Measurements from ENCODE around the gene MYO10.

Gene MYO10

DNA sequence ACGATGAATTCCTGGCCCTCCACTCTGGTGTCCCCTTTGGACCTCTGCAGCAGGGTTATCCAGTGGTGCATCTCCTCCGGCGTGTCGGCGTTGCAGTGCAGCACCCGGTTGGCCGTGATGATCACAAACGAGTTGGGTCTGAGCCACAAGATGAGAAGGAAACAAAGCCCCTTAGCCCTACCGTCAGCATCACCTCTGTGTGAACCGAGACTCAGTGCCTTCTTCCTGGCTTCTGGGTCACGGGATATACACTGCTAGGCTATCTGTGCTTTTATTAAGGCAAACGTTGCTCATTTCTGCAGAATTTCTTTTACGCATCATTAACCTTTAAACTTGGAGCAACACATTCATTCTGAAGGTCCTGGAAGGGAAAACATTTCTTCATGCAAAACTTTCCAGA, 254.2 kb downstream of the MYO10 start:
- DNase-seq (ENCODE audit: insufficient read length, low spot score) (no peak), FAIRE-seq (no peak)
- TF ChIP-seq, protein P1, sequence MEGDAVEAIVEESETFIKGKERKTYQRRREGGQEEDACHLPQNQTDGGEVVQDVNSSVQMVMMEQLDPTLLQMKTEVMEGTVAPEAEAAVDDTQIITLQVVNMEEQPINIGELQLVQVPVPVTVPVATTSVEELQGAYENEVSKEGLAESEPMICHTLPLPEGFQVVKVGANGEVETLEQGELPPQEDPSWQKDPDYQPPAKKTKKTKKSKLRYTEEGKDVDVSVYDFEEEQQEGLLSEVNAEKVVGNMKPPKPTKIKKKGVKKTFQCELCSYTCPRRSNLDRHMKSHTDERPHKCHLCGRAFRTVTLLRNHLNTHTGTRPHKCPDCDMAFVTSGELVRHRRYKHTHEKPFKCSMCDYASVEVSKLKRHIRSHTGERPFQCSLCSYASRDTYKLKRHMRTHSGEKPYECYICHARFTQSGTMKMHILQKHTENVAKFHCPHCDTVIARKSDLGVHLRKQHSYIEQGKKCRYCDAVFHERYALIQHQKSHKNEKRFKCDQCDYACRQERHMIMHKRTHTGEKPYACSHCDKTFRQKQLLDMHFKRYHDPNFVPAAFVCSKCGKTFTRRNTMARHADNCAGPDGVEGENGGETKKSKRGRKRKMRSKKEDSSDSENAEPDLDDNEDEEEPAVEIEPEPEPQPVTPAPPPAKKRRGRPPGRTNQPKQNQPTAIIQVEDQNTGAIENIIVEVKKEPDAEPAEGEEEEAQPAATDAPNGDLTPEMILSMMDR (IDR thresholded peaks at IDR 0.05; ENCODE audit: insufficient read depth, missing control alignments), result no peak

DNA sequence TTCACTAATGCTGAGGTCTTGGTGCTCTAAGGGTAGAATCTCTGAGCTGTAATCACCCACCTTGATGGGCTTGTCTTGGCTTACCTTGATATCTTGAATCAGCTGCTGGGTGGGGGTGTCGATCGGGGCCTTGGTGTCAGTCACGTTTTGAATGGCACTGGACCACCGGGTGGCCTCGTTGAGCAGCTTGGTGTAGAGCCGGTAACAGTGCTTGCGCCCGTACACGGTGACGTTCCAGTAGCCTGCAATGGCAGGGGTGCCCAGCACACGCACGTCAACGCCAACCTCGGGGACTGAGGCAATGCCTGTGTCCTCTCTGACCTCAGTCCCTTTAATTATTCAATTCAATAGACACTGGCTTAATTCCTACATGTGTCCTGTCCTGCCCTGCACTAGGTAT, 256.2 kb downstream of the MYO10 start:
- TF ChIP-seq, protein P1 (IDR thresholded peaks at IDR 0.05; ENCODE audit: insufficient read depth, missing control alignments), result no peak
- no peak for FAIRE-seq
- DNase-seq (ENCODE audit: insufficient read length, low spot score), result peak; percentile 25

DNA sequence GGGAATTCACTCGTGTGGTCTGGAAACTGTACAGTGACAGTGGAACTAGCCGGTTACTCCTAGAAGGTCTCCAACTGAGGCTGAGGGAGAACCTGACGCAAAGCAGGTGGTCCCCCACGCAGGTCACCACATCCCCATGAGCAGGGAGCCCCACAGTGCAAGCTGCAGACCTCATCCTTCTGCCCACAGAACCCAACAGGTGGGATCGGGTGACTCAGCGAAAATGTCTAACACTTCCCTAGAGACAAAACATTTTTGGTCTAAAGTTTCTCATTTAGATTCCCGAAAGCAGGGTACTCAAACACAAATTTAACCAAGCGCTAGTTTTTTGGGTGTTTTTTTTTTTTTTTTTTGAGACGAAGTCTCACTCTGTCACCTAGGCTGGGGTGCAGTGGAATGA, 256.9 kb downstream of the MYO10 start:
- no peak for FAIRE-seq
- no peak for DNase-seq (ENCODE audit: insufficient read length, low spot score)
- TF ChIP-seq, protein P1 (IDR thresholded peaks at IDR 0.05; ENCODE audit: insufficient read depth, missing control alignments), result no peak

DNA sequence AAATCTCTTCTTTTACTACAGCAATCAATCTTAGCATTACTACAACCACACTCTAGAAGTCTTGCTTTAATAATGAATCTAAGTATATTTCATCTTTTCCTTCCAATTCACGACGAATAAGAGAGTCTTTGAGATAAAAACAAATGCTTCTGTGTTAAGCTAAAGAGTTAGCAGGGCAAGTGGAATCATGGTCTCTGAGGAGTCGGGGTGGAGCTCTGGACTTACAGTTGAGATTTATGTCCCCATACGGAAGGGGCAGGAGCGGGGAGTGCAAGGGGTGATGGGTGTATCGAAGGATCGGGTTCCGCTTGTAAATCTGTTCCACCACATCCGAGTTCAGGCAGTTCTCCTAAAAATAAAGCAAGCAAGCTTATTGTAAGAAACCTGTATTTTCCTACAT, 260.3 kb downstream of the MYO10 start:
- FAIRE-seq (no peak), DNase-seq (ENCODE audit: insufficient read length, low spot score) (no peak)
- TF ChIP-seq, protein P1 (IDR thresholded peaks at IDR 0.05; ENCODE audit: insufficient read depth, missing control alignments), result no peak

DNA sequence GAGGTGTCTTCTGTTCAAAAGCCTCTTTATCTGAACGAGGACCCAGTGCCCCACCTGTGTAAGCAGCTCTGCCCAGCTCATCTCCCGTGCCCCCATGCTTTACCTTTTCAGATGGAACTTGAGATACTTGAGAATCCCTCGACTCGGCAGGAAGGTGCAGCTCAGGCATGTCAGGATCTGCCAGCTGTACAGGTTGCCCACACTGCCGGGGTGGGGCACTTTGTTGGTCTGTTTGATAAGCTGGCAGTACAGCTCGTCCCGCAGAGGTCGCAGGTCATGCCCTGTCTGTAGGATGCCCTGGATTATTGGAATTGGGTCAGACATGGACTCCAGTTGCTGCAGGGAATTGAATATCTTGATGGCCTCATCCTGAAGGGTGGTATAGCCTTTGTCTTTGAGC, 261.3 kb downstream of the MYO10 start:
- DNase-seq (ENCODE audit: insufficient read length, low spot score) (no peak), FAIRE-seq (no peak)

DNA sequence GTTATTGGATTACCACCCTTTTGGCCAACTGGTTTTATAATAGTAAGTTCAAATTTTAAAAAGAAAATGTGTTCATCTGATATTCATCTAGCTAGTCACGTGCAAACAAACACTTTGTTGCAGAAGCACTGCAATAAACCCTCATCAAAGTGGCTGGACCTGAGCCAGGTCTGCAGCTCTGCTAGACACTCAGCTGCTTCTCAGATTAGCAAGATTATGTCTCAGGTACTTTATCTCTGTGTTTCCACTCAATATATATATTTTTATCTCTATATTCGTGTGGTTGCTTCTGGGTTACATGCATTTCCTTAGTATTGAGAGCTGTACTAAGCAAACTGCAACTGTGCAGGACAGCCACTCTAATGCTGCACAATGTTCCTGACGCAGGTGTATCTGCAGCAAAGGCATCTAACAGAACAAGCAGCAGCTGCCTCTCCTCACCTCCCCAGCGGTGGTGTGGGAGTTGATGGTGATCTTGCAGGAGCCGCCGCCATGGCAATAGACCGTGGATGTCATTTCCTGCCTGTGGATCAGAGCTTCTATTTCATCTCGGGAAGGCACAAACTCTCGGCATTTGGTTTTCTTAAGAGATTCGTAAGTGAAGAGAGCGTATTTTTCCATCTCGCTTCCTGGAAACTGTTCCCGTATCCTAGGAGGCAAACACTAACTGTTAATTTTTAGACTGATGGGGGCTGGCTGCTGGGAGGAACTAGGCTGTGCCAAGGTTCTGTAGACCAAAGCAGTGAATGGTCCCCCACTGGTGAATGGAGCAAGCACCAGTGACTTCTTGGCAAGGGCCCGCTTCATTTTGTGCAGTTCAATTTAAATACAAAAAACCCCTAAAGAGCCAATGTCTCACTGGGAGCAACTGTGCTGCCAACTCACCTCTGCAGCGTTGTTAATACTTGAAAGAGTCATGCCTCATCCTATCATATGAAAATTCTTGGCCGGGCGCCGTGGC, 262.6 kb downstream of the MYO10 start:
- TF ChIP-seq, protein P1 (IDR thresholded peaks at IDR 0.05; ENCODE audit: insufficient read depth, missing control alignments), result no peak
- DNase-seq (ENCODE audit: insufficient read length, low spot score), result no peak
- FAIRE-seq, result no peak

More for the DNA sequence above, 261.3 kb downstream of the MYO10 start:
- TF ChIP-seq, protein P1 (IDR thresholded peaks at IDR 0.05; ENCODE audit: insufficient read depth, missing control alignments), result no peak

DNA sequence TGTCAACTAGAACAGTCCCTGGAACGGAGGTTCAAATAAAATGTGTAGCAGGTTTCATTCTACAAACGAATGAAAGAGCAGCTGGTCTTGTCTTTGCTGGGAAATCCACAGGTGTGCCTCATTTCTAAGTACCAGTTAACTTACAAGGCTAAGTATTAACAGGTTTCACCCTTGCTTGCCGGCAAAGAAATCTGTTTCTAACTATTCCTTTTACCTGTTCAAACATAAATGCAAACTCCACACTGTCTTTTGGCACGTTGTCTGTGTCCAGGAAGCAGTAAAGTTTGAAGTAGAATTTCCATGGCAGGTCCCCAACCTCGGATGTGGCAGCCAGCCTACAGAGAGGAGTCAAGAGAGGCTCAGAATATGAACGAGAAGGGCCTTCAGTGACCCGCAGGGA, 264.9 kb downstream of the MYO10 start:
- DNase-seq (ENCODE audit: insufficient read length, low spot score), result no peak
- FAIRE-seq, result no peak
- TF ChIP-seq, protein P1 (IDR thresholded peaks at IDR 0.05; ENCODE audit: insufficient read depth, missing control alignments), result no peak

All from D721Med (cell line).